CD8-positive, alpha-beta memory T cell (primary cell): Measurements from ENCODE around the gene PPP3CB. TPM values are rescaled to one million over a fixed set of nuclear protein-coding genes. Genes with fewer than 3 reads are reported as not detected.

Experiments
- CTCF ChIA-PET: fragments of 350-600 bp; sonication (Branson Sonifier 250); formaldehyde crosslinking; loops from one replicate; lab custom pipeline; 2021; ENCODE audit warnings: antibody characterized with exemption; lab: Charles Lee
- POLR2A ChIA-PET: fragments of 350-600 bp; sonication (Branson Sonifier 250); formaldehyde crosslinking; loops from one replicate; lab custom pipeline; 2021; ENCODE audit warnings: antibody characterized with exemption; lab: Charles Lee
- DNase-seq, 5 donors: peaks; one replicate each; pipeline versions ENCODE4 v3.0.0 to v3.0.0-alpha.2; 2020 to 2022; ENCODE audit warnings: mixed read lengths in 1 of 5
- H3K27ac ChIP-seq: one replicate; pipeline ENCODE4 v1.7.0; 2013; ENCODE audit warnings: low read depth, mild to moderate bottlenecking, low read length, moderate library complexity
- H3K27me3 ChIP-seq: 2 replicates; pipeline ENCODE4 v1.7.0; 2013; ENCODE audit warnings: low read length, mild to moderate bottlenecking; ENCODE audit not compliant: insufficient read depth, poor library complexity, severe bottlenecking
- H3K36me3 ChIP-seq: 2 replicates; pipeline ENCODE4 v1.7.0; 2013; ENCODE audit warnings: mild to moderate bottlenecking, low read length, moderate library complexity; ENCODE audit not compliant: insufficient read depth
- H3K4me1 ChIP-seq: 2 replicates; pipeline ENCODE4 v1.7.0; 2013; ENCODE audit warnings: mild to moderate bottlenecking, low read length, moderate library complexity; ENCODE audit not compliant: insufficient read depth
- H3K4me3 ChIP-seq: 2 replicates; pipeline ENCODE4 v1.7.0; 2013; ENCODE audit warnings: mild to moderate bottlenecking, low read length
- H3K9me3 ChIP-seq: 2 replicates; pipeline ENCODE4 v1.7.0; 2013; ENCODE audit warnings: mild to moderate bottlenecking, low read length
- H3K27ac Mint-ChIP-seq, 8 donors: one replicate each; pipeline ENCODE4 v1.8.0; 2020 to 2021; ENCODE audit warnings: mixed read lengths in 8 of 8, mild to moderate bottlenecking in 6 of 8, inconsistent platforms in 3 of 8, moderate library complexity in 3 of 8
- H3K27me3 Mint-ChIP-seq, 2 donors: one replicate each; pipeline ENCODE4 v1.8.0; 2020 to 2021; ENCODE audit warnings: mixed read lengths in 2 of 2, mild to moderate bottlenecking in 1 of 2, moderate library complexity in 1 of 2
- H3K36me3 Mint-ChIP-seq, 3 donors: one replicate each; pipeline ENCODE4 v1.8.0; 2020 to 2021; ENCODE audit warnings: mixed read lengths in 3 of 3, inconsistent platforms in 1 of 3, mild to moderate bottlenecking in 1 of 3
- H3K4me1 Mint-ChIP-seq, 3 donors: one replicate each; pipeline ENCODE4 v1.8.0; 2020 to 2021; ENCODE audit warnings: mixed read lengths in 3 of 3, inconsistent platforms in 1 of 3, mild to moderate bottlenecking in 1 of 3
- H3K4me3 Mint-ChIP-seq, 7 donors: one replicate each; pipeline ENCODE4 v1.8.0; 2020 to 2021; ENCODE audit warnings: mixed read lengths in 7 of 7, mild to moderate bottlenecking in 6 of 7, moderate library complexity in 4 of 7, inconsistent platforms in 2 of 7
- H3K9me3 Mint-ChIP-seq, 5 donors: one replicate each; pipeline ENCODE4 v1.8.0; 2020 to 2022; ENCODE audit warnings: mixed read lengths in 5 of 5, mild to moderate bottlenecking in 3 of 5, moderate library complexity in 2 of 5, inconsistent platforms in 1 of 5
- polyA plus RNA-seq: library from polyadenylated mRNA; unstranded; fragments of 300-500 nt; fragmentation: Illumina TruSeq; gene quantifications from one replicate; pipeline ENCODE4 v1.2.3, GENCODE V29; 2021
- total RNA-seq, 2 experiments: library from RNA; stranded (reverse); gene quantifications; one replicate each; pipeline ENCODE4 v1.2.3, GENCODE V29; 2021

Gene PPP3CB
- total RNA-seq (10 to 100 TPM; 44.0 to 44.1 TPM), polyA plus RNA-seq (8.1 TPM)

DNA sequence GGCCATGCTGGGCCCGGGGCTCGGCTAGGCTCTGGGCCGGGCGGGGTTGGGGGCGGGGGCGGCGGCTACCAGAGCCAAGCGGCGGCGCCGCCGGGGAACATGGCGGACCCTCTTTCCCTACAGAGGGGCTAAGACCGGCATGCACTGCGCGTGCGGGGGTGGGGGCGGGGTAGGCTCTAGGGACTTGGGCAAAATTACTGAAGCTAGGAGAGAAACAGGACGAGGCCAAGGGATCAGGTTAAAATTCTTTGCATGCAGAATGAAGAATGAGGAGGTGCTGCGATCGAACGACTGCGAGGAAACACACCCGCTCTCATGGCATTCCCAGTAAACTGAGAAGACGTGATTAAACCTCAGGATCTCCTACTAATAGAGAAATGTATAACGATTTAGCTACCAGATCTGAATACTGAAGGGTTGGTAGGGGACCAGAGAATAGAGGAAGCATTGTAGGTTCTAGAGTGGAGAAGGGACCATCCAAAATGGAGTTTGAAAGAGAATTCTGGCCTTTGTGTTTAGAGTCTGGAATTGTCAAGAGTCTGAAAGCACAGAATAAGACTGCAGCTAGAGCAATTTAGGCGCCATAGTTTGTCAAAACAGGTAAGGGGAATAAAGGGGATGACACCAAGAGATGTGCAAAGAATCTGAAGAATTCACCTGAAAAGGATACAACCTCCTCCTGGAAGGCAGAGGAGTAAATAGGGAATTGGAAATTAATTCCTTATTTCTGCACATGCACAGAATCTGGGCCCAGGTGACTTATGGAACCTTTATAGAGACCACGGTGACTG, at the start of gene PPP3CB:
Gene PPP3CB, minus strand, starts transcription at position 141 of the 791 bp plus-strand sequence. Its CDS starts 135 bp downstream, at position 6.
- Mint-ChIP-seq H3K27me3 (no peaks in the 10 kb centered on the region), H3K27ac (peak within 1 kb of the TSS; percentile 69 to 99 (median 96)), H3K36me3 (peaks cover 0 to 13% (median 4%) of the 10 kb centered on the region in 3 donors), H3K4me3 (peak within 1 kb of the TSS; percentile 86 to 97 (median 94)), H3K9me3 (no peaks in the 10 kb centered on the region), H3K4me1 (peaks cover 47 to 59% (median 58%) of the 10 kb centered on the region in 3 donors)
- DNase-seq, result peak; percentile 82 to 95 (median 86)
- POLR2A ChIA-PET, result interaction anchor here (0.6 to 2.5 kb wide), 15 partner anchors 11 to 400 kb away, joined by 3 to 16 read pairs (median 5); partner anchors contain the start of genes ANXA7, CFAP70, DNAJC9 and MRPS16
- peaks cover 44% of the 10 kb centered on the region for H3K4me1 ChIP-seq
- no peaks in the 10 kb centered on the region for H3K27me3 ChIP-seq
- no peaks in the 10 kb centered on the region for H3K36me3 ChIP-seq
- H3K27ac ChIP-seq, result peak within 1 kb of the TSS; percentile 92
- CTCF ChIA-PET, result interaction anchor here (0.7 to 1.2 kb wide), 3 partner anchors 16 to 243 kb away, joined by 3 read pairs; partner anchors contain the start of gene MRPS16
- peak within 1 kb of the TSS; percentile 94 for H3K4me3 ChIP-seq
- H3K9me3 ChIP-seq, result no peaks in the 10 kb centered on the region

DNA sequence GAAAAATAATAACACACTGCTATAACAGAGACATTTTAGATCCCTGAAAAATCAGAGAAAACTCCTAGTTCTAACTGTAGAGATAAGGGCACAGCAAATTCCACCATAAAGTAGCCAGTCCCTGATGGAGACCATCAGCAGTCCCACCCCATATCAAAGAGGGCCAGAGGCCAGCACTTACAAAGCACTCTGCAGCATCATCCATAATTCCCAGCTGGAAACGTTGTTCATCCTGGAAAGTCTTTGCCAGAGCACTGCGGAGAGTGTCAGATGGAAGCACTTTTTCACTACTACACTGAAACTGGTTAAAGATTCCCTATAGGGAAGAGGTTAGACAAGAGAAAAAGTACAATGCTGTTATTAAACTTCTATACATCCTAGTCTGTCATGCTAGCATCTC, 49.5 kb upstream of the PPP3CB start:
- no peak for DNase-seq
- POLR2A ChIA-PET, result no interaction called here
- Mint-ChIP-seq H3K27ac (no peak overlapping the region), H3K4me3 (no peak overlapping the region), H3K9me3 (no peaks in the 10 kb centered on the region), H3K27me3 (peaks cover 0 to 1% of the 10 kb centered on the region in 2 donors), H3K4me1 (no peaks in the 10 kb centered on the region), H3K36me3 (peaks cover 0 to 6% (median 3%) of the 10 kb centered on the region in 3 donors)
- Histone ChIP-seq H3K9me3 (no peaks in the 10 kb centered on the region), H3K36me3 (no peaks in the 10 kb centered on the region), H3K4me3 (no peak overlapping the region), H3K4me1 (no peaks in the 10 kb centered on the region), H3K27ac (no peak overlapping the region), H3K27me3 (no peaks in the 10 kb centered on the region)
- CTCF ChIA-PET, result no interaction called here

- POLR2A ChIA-PET, result no interaction called here
- H3K36me3 Mint-ChIP-seq, result peaks cover 9 to 12% (median 11%) of the 10 kb centered on the region in 3 donors
- H3K9me3 Mint-ChIP-seq, result no peaks in the 10 kb centered on the region
Measured at GRCh38 chr10:73537709-73538108, 41.9 kb upstream of the PPP3CB start.

DNA sequence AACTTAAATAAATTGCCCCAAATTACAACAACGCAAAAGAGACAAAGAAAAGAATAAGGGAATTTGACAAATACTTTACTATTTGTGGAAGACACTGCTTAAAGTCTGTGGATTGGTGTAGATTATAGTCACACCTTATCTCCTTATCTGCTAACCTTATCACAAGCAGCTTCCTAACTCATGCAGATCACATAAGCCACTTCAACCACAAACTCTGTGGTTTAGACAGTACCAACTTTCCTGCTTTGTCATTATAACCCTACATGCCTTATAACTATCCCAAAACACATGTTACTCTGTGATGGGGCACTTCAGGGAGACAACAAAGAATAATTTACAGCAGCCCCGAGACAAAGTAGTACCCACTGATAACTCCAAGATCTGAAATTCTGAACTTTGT, 41.5 kb upstream of the PPP3CB start:
- H3K27me3 ChIP-seq, result no peaks in the 10 kb centered on the region
- Mint-ChIP-seq H3K27ac (peak overlapping the region in 1 of 8 donors; percentile 11), H3K4me1 (peaks cover 12 to 16% (median 12%) of the 10 kb centered on the region in 3 donors), H3K9me3 (no peaks in the 10 kb centered on the region), H3K4me3 (no peak overlapping the region), H3K36me3 (peaks cover 9 to 13% (median 10%) of the 10 kb centered on the region in 3 donors), H3K27me3 (no peaks in the 10 kb centered on the region)
- no peak for DNase-seq
- no peaks in the 10 kb centered on the region for H3K9me3 ChIP-seq
- ChIA-PET POLR2A (no interaction called here), CTCF (interaction anchor here (2.6 kb wide), 1 partner anchor 107 kb away, joined by 11 read pairs; no protein-coding TSS in a partner anchor)
- no peak overlapping the region for H3K4me3 ChIP-seq
- no peak overlapping the region for H3K27ac ChIP-seq
- no peaks in the 10 kb centered on the region for H3K36me3 ChIP-seq
- H3K4me1 ChIP-seq, result peaks cover 11% of the 10 kb centered on the region

More at GRCh38 chr10:73537709-73538108, 41.9 kb upstream of the PPP3CB start:
- DNase-seq, result no peak
- no peak overlapping the region for H3K4me3 ChIP-seq
- peaks cover 12 to 16% (median 12%) of the 10 kb centered on the region in 3 donors for H3K4me1 Mint-ChIP-seq
- H3K36me3 ChIP-seq, result no peaks in the 10 kb centered on the region
- CTCF ChIA-PET, result interaction anchor here (1.7 kb wide), 1 partner anchor 8 kb away, joined by 9 read pairs; no protein-coding TSS in a partner anchor
- peak overlapping the region in 1 of 8 donors; percentile 11 for H3K27ac Mint-ChIP-seq
- H3K9me3 ChIP-seq, result no peaks in the 10 kb centered on the region
- H3K27me3 Mint-ChIP-seq, result no peaks in the 10 kb centered on the region
- H3K4me1 ChIP-seq, result peaks cover 11% of the 10 kb centered on the region
- H3K4me3 Mint-ChIP-seq, result no peak overlapping the region
- no peaks in the 10 kb centered on the region for H3K27me3 ChIP-seq
- H3K27ac ChIP-seq, result no peak overlapping the region

DNA sequence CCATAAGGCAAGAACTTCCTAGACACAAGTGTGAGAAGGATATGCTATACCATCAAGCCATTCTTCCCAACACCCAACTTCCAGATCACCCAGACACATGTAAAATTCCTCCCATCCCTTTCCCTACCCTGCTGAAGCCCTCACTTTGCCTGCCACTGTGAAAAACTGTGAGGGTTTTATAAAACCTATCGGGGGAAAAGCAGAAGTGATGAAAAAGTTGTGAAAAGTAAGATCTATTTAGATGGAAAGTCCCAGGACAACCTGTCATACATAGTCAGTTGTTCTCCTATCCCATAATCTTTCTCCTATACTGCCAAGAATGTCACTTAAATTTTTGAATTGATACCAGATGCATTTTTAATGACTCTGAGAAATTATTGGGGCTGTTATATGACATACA, 39.0 kb upstream of the PPP3CB start:
- Mint-ChIP-seq H3K36me3 (peaks cover 9 to 11% (median 9%) of the 10 kb centered on the region in 3 donors), H3K4me1 (peaks cover 12 to 16% (median 12%) of the 10 kb centered on the region in 3 donors), H3K27me3 (no peaks in the 10 kb centered on the region), H3K27ac (no peak overlapping the region), H3K4me3 (no peak overlapping the region), H3K9me3 (no peaks in the 10 kb centered on the region)
- POLR2A ChIA-PET, result no interaction called here
- H3K9me3 ChIP-seq, result no peaks in the 10 kb centered on the region
- DNase-seq, result no peak
- no peak overlapping the region for H3K4me3 ChIP-seq
- no peak overlapping the region for H3K27ac ChIP-seq
- H3K4me1 ChIP-seq, result peaks cover 11% of the 10 kb centered on the region
- CTCF ChIA-PET, result interaction anchor here (2.6 kb wide), 1 partner anchor 109 kb away, joined by 11 read pairs; no protein-coding TSS in a partner anchor
- no peaks in the 10 kb centered on the region for H3K36me3 ChIP-seq
- no peaks in the 10 kb centered on the region for H3K27me3 ChIP-seq

DNA sequence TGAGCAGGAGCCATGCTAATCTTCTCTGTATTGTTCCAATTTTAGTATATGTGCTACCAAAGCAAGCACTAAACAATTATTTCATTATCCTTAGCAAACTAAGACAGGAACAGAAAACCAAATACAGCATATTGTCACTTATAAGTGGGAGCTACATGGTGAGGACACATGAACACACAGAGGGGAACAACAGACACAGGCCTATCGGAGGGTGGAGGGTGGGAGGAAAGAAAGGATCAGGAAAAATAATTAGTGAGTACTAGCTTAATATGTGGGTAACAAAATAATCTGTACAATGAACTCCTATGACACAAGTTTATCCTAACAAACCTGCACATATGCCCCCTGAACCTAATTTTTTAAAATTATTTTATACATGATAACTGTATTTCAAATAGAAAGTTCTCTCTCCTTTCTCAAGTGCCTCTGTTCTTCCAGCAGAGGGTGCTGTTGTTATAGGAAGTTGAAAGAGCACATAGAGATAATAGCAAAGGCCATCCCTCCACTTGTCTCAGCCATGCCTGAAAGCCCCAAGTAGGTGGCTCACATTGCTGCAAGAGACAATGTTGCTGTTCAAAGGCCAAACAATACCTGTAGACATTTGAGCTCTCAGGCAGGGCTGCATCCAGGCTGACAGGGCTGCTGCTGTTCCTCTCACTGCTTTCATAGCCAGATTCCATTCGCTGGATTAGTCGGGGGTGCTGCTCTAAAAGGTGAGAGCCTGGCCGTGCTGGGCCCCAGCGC, 33.4 kb upstream of the PPP3CB start:
- H3K4me1 ChIP-seq, result no peaks in the 10 kb centered on the region
- H3K9me3 Mint-ChIP-seq, result no peaks in the 10 kb centered on the region
- DNase-seq, result peak; percentile 19 to 65 (median 63)
- H3K27me3 ChIP-seq, result no peaks in the 10 kb centered on the region
- no peak overlapping the region for H3K4me3 Mint-ChIP-seq
- no peak overlapping the region for H3K4me3 ChIP-seq
- H3K36me3 ChIP-seq, result no peaks in the 10 kb centered on the region
- no peaks in the 10 kb centered on the region for H3K4me1 Mint-ChIP-seq
- H3K9me3 ChIP-seq, result no peaks in the 10 kb centered on the region
- no peak overlapping the region for H3K27ac Mint-ChIP-seq
- H3K27me3 Mint-ChIP-seq, result peaks cover 0 to 2% of the 10 kb centered on the region in 2 donors
- ChIA-PET POLR2A (interaction anchor here (0.6 kb wide), 1 partner anchor 349 kb away, joined by 6 read pairs; no protein-coding TSS in a partner anchor), CTCF (interaction anchor here (0.7 to 7.0 kb wide), 17 partner anchors 9 to 351 kb away, joined by 3 to 150 read pairs (median 3); partner anchors contain the start of genes MYOZ1 and USP54)
- no peak overlapping the region for H3K27ac ChIP-seq
- peaks cover 0 to 9% (median 7%) of the 10 kb centered on the region in 3 donors for H3K36me3 Mint-ChIP-seq

GRCh38 chr10:73522263-73522662, 26.4 kb upstream of the PPP3CB start:
- H3K4me1 ChIP-seq, result no peaks in the 10 kb centered on the region
- Mint-ChIP-seq H3K27me3 (no peaks in the 10 kb centered on the region), H3K27ac (no peak overlapping the region), H3K4me1 (no peaks in the 10 kb centered on the region), H3K4me3 (no peak overlapping the region), H3K9me3 (no peaks in the 10 kb centered on the region), H3K36me3 (peaks cover 4 to 24% (median 10%) of the 10 kb centered on the region in 3 donors)
- H3K27me3 ChIP-seq, result no peaks in the 10 kb centered on the region
- H3K36me3 ChIP-seq, result no peaks in the 10 kb centered on the region
- ChIA-PET POLR2A (no interaction called here), CTCF (interaction anchor here (1.8 kb wide), 1 partner anchor 122 kb away, joined by 5 read pairs; no protein-coding TSS in a partner anchor)
- no peaks in the 10 kb centered on the region for H3K9me3 ChIP-seq
- no peak for DNase-seq
- H3K27ac ChIP-seq, result no peak overlapping the region
- H3K4me3 ChIP-seq, result no peak overlapping the region
